AG10803 (cell line): ENCODE measurements around the gene MGAT5.

Experiments used
- DNase-seq: peaks from one replicate; pipeline ENCODE4 v3.0.0; 2010; ENCODE audit warnings: low read depth
- H3K4me3 ChIP-seq: 2 replicates; pipeline ENCODE4 v1.5.1; 2011; ENCODE audit warnings: mild to moderate bottlenecking, low read length, control low read depth
- TF ChIP-seq, protein P1 (sequence below): conservative IDR thresholded peaks from 2 replicates; pipeline ENCODE4 v1.5.1; 2011; ENCODE audit warnings: mild to moderate bottlenecking, low read length, control low read depth, inconsistent platforms

Gene MGAT5

DNA sequence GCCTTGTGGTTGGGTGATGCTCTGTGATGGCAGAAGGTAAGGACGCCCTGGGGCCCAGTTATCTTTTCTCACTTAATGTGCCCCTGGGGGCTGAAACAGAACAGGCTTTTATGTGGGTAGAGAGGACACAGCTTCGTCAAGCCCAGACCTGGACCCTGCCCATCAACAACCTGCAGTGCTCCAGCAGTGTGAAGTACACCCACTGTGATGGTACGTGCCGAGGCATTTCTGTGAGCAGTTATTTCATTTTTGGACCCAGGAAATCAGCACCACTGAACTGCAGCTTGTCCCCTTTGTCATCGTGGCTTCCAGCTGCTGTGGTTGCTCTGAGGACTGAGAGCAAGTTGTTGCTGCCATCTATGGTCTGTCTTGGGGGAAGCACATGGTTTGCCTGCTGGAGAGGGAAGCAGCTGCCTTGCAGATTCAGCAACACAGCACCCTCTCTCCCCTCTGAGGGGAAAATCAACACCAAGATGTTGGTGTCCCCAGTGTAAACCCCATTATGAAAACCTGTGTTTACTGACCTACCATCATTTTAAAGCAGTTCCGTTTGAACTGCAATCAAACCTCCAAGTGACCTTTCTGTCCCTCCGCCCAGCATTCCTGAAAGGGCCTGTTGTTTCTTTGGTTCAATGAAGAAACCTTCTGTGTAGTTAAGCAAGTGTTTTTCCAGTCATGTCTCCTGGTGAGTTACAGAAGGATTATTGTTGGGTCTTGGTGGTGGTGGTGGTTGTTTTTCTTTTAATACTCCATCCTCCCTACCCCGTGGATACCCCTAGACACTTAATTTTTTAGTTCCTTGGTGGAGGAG lies 158.2 kb downstream of the MGAT5 start:
- no peak overlapping the region for H3K4me3 ChIP-seq
- TF ChIP-seq, protein P1, sequence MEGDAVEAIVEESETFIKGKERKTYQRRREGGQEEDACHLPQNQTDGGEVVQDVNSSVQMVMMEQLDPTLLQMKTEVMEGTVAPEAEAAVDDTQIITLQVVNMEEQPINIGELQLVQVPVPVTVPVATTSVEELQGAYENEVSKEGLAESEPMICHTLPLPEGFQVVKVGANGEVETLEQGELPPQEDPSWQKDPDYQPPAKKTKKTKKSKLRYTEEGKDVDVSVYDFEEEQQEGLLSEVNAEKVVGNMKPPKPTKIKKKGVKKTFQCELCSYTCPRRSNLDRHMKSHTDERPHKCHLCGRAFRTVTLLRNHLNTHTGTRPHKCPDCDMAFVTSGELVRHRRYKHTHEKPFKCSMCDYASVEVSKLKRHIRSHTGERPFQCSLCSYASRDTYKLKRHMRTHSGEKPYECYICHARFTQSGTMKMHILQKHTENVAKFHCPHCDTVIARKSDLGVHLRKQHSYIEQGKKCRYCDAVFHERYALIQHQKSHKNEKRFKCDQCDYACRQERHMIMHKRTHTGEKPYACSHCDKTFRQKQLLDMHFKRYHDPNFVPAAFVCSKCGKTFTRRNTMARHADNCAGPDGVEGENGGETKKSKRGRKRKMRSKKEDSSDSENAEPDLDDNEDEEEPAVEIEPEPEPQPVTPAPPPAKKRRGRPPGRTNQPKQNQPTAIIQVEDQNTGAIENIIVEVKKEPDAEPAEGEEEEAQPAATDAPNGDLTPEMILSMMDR = peak; percentile 95
- DNase-seq = peak; percentile 86

DNA sequence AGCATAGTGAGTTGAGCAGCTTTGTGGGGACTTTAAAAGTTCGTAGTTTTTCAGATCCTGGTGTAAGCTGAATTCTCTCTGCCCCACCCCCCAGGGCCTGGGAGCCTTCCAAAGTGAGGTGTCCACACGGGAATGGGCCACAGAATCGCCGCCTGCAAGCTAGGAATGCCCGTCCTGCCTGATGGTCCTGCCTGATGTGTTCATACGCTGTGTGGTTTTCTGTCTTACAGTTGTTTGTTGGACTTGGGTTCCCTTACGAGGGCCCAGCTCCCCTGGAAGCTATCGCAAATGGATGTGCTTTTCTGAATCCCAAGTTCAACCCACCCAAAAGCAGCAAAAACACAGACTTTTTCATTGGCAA lies 158.7 kb downstream of the MGAT5 start:
- TF ChIP-seq, protein P1 = no peak
- DNase-seq = no peak
- no peak overlapping the region for H3K4me3 ChIP-seq

DNA sequence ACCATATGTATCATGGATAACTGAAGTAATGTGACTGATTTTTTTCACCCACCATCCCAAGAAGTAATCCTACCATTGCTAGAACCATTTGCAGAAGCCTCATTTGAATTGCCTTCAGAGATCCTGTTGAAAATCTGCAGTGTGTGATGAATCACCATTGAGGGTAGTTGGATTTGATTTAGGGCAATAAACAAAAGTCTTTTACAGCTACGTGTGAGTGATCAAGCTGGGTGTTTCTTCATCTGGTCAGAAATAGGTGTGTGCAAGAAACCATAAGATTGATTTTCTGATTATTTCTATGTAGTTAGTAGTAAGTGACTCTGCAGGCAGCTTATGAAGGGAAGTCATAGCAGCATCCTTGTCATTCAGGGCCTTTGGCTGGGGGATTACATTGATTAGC lies 159.6 kb downstream of the MGAT5 start:
- no peak for DNase-seq
- H3K4me3 ChIP-seq = no peak overlapping the region
- TF ChIP-seq, protein P1 = no peak

DNA sequence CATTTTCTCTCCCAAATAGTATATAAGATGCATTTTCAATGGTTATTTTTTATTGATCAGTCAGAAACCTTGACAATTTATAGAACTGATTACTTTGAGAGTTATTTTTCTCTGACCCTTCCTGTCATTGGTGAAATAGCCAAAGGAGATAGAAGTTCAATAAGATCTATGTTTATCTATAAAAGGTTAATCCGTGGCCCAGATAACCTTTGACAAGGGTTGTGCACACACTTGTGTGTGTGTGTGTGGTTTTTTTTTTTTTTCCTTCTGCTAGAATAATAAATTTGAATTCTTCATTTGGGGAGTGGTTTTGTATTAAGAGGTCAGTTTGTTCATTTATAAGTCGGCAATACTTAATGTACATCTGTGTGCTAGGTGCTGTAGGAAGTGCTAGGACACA lies 160.0 kb downstream of the MGAT5 start:
- DNase-seq = no peak
- H3K4me3 ChIP-seq = no peak overlapping the region
- TF ChIP-seq, protein P1 = no peak

DNA sequence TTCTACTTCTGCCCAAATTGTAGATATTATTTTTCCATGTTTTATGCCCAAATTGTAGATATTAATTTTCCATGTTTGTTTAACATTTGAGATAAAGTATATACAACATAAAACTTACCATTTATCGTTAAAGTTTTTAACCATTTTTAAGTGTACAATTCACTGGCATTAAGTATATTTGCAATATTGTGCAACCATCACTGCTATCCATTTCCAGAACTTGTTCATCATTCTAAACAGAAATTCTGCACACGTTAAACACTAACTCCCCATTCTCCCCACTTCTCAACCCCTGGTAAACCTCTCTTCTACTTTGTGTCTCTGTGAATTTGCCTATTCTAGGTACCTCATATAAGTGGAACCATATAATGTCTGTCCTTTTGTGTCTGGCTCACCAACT lies 162.1 kb downstream of the MGAT5 start:
- no peak for DNase-seq
- TF ChIP-seq, protein P1 = no peak
- no peak overlapping the region for H3K4me3 ChIP-seq

DNA sequence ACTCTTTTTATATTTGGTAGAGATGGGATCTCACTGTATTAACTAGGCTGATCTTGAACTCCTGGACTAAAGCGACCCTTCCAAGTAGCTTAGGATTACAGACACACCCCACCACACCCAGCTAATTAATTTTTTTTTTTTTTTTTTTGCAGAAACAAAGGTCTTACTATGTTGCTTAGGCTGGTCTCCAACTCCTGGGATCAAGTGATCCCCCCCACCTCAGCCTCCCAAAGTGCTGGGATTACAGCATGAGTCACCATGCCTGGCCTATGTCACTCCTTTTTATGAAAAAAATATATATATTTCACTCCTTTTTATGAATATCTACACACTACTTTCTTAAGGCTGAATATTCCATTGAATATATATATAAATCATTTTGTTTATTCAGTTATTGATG lies 162.8 kb downstream of the MGAT5 start:
- DNase-seq = no peak
- TF ChIP-seq, protein P1 = no peak
- no peak overlapping the region for H3K4me3 ChIP-seq

DNA sequence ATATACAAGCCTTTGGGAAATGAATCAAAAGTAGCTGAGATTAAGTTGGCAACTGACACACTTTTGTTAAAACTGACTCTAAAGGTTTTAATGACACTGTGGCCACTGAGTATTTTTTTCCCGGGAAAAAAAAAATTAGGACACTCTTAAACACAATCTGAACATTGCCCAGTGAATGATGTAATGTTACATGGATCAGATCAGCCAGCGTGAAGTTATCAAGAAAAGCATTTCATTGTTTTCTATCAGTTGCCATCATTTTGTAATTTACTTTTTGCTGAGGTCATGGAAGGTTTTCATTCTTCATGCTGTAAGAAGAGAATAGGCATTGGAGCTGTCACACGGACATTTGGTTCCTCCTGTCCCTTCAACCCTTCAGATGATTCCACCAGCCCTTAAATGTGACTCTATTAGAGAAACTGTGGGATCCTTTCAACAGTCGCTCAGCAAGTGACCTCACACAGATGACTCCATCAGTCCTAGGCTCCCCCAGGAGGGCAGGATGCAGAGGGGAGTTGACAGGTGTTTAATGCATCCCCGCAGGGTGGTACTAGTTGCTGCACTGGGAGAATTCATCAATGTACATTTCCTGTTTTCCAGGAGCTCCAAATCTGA lies 164.2 kb downstream of the MGAT5 start:
- DNase-seq = no peak
- no peak overlapping the region for H3K4me3 ChIP-seq
- TF ChIP-seq, protein P1 = no peak
